Measurements from ENCODE around the gene CFDP1.

GRCh38 chr16:75475420-75475847, 42.1 kb upstream of the CFDP1 start:
- TF ChIP-seq POLR2AphosphoS2 (IDR thresholded peaks at IDR 0.05; ENCODE audit: low read depth, low read length) (no peak), HNRNPK (IDR thresholded peaks at IDR 0.05; ENCODE audit: low read depth, low read length, poor library complexity, severe bottlenecking) (no peak), HDAC2 (CRISPR knock-in tag; IDR thresholded peaks at IDR 0.05) (no peak), EP300 (IDR thresholded peaks at IDR 0.05; ENCODE audit: low read depth in 2 of 2, low read length in 2 of 2) (no peak), EP300 (CRISPR knock-in tag; IDR thresholded peaks at IDR 0.05; ENCODE audit: borderline replicate concordance) (no peak), ZNF616 (CRISPR knock-in tag; IDR thresholded peaks at IDR 0.05; ENCODE audit: low read depth) (no peak), HMG20A (CRISPR knock-in tag; IDR thresholded peaks at IDR 0.05; ENCODE audit: borderline replicate concordance) (no peak)
- TF ChIP-seq, protein P1, sequence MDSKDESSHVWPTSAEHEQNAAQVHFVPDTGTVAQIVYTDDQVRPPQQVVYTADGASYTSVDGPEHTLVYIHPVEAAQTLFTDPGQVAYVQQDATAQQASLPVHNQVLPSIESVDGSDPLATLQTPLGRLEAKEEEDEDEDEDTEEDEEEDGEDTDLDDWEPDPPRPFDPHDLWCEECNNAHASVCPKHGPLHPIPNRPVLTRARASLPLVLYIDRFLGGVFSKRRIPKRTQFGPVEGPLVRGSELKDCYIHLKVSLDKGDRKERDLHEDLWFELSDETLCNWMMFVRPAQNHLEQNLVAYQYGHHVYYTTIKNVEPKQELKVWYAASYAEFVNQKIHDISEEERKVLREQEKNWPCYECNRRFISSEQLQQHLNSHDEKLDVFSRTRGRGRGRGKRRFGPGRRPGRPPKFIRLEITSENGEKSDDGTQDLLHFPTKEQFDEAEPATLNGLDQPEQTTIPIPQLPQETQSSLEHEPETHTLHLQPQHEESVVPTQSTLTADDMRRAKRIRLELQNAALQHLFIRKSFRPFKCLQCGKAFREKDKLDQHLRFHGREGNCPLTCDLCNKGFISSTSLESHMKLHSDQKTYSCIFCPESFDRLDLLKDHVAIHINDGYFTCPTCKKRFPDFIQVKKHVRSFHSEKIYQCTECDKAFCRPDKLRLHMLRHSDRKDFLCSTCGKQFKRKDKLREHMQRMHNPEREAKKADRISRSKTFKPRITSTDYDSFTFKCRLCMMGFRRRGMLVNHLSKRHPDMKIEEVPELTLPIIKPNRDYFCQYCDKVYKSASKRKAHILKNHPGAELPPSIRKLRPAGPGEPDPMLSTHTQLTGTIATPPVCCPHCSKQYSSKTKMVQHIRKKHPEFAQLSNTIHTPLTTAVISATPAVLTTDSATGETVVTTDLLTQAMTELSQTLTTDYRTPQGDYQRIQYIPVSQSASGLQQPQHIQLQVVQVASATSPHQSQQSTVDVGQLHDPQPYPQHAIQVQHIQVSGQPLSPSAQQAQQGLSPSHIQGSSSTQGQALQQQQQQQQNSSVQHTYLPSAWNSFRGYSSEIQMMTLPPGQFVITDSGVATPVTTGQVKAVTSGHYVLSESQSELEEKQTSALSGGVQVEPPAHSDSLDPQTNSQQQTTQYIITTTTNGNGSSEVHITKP (CRISPR knock-in tag; IDR thresholded peaks at IDR 0.05; ENCODE audit: low read depth) = no peak
- TF ChIP-seq, protein P2, sequence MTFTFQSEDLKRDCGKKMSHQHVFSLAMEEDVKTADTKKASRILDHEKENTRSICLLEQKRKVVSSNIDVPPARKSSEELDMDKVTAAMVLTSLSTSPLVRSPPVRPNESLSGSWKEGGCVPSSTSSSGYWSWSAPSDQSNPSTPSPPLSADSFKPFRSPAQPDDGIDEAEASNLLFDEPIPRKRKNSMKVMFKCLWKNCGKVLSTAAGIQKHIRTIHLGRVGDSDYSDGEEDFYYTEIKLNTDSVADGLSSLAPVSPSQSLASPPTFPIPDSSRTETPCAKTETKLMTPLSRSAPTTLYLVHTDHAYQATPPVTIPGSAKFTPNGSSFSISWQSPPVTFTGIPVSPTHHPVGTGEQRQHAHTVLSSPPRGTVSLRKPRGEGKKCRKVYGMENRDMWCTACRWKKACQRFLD (CRISPR knock-in tag; IDR thresholded peaks at IDR 0.05; ENCODE audit: borderline replicate concordance) = no peak

Data from HepG2 (cell line).